HepG2 (cell line): Measurements from ENCODE around the gene PLIN4. TPM values are rescaled to one million over a fixed set of nuclear protein-coding genes. Genes with fewer than 3 reads are reported as not detected.

Source experiments
- ATAC-seq: fragments of 200-7000 bp; cut with Tn5 transposase; 3 replicates; pipeline ENCODE4 v1.9.1; 2020; ENCODE audit warnings: mild to moderate bottlenecking, moderate library complexity
- BruUV-seq: library from RNA; stranded (reverse); fragments of 400-500 nt; replicated peaks from 2 replicates; lab custom pipeline; 2021; lab: Mats Ljungman, UMichigan
- CTCF ChIA-PET: fragments of 300-600 bp; formaldehyde crosslinking; extraction: SDS; loops from one replicate; lab custom pipeline; 2021; ENCODE audit warnings: low total read pairs, inconsistent platforms, low intra/inter-chr PET ratio; lab: Yijun Ruan, JAX
- POLR2A ChIA-PET: fragments of 350-600 bp; sonication (Branson Sonifier 250); formaldehyde crosslinking; loops from one replicate; lab custom pipeline; 2020; ENCODE audit warnings: antibody characterized with exemption, inconsistent platforms; lab: Yijun Ruan, JAX
- DNase-seq: peaks from one replicate; pipeline ENCODE4 v3.0.0-alpha.2; 2015; ENCODE audit warnings: low spot score
- FAIRE-seq: peaks from 3 replicates; lab custom pipeline; 2011; peaks lifted over from hg19 to GRCh38; lab: Jason Lieb, UNC
- H2AFZ ChIP-seq: one replicate; pipeline ENCODE4 v1.6.1; 2011; ENCODE audit warnings: low read length, inconsistent platforms
- H3K27ac ChIP-seq: fragments of 300-600 bp; 3 replicates; pipeline ENCODE4 v1.8.0; 2011; ENCODE audit warnings: mixed run types, mild to moderate bottlenecking, mixed read lengths, low read length, inconsistent platforms; ENCODE audit not compliant: insufficient read depth; ENCODE audit errors: extremely low read length
- H3K27me3 ChIP-seq, 2 experiments: fragments of 200-600 bp in 1 of 2; 2 replicates in 1 of 2; 3 replicates in 1 of 2; pipeline versions ENCODE4 v1.6.0 to v1.8.0; 2011; ENCODE audit warnings: low read length in 2 of 2, mild to moderate bottlenecking in 2 of 2, moderate library complexity in 2 of 2, inconsistent platforms in 1 of 2; ENCODE audit not compliant: insufficient read depth in 2 of 2, control insufficient read depth in 1 of 2
- H3K36me3 ChIP-seq, 2 experiments: fragments of 200-600 bp in 1 of 2; replicated peaks in 1 of 2; 2 replicates in 1 of 2; 3 replicates in 1 of 2; pipeline versions ENCODE4 v1.5.1 to v1.8.0; 2011; ENCODE audit warnings: low read length in 2 of 2, inconsistent platforms in 1 of 2; ENCODE audit not compliant: insufficient read depth in 2 of 2, control insufficient read depth in 1 of 2
- H3K4me1 ChIP-seq: 2 replicates; pipeline ENCODE4 v1.5.1; 2012; ENCODE audit warnings: low read length, inconsistent platforms; ENCODE audit not compliant: insufficient read depth
- H3K4me2 ChIP-seq: 2 replicates; pipeline ENCODE4 v1.6.0; 2011; ENCODE audit warnings: low read depth, low read length, inconsistent platforms
- H3K4me3 ChIP-seq, 3 experiments: fragments of 200-600 bp in 1 of 3; sonication (generic), shearing (Covaris generic) in 1 of 3; replicated peaks in 1 of 3; 2 replicates each; pipeline ENCODE4 v1.5.1; 2011 to 2016; ENCODE audit warnings: low read length in 3 of 3, inconsistent platforms in 2 of 3, low read depth in 2 of 3, mild to moderate bottlenecking in 2 of 3, control low read depth in 1 of 3, mixed read lengths in 1 of 3; ENCODE audit not compliant: insufficient read depth in 1 of 3
- H3K79me2 ChIP-seq: one replicate; pipeline ENCODE4 v1.6.1; 2011; ENCODE audit warnings: low read length, inconsistent platforms; ENCODE audit not compliant: insufficient read depth
- H3K9ac ChIP-seq: 2 replicates; pipeline ENCODE4 v1.6.0; 2011; ENCODE audit warnings: mild to moderate bottlenecking, low read depth, low read length, inconsistent platforms; ENCODE audit not compliant: insufficient read depth
- H3K9me3 ChIP-seq: 2 replicates; pipeline ENCODE4 v1.5.1; 2012; ENCODE audit warnings: mild to moderate bottlenecking, low read length
- H4K20me1 ChIP-seq: 2 replicates; pipeline ENCODE4 v1.6.0; 2011; ENCODE audit warnings: inconsistent platforms, mild to moderate bottlenecking, low read length, moderate library complexity; ENCODE audit not compliant: insufficient read depth
- CBX5 ChIP-seq: sonication (generic); formaldehyde crosslinking; IDR thresholded peaks from 2 replicates; pipeline ENCODE4 v1.4.0; 2020; ENCODE audit warnings: missing genetic modification reagents, borderline replicate concordance
- HES4 ChIP-seq: sonication (generic); formaldehyde crosslinking; IDR thresholded peaks from 2 replicates; pipeline ENCODE4 v1.9.0; 2021; ENCODE audit warnings: mild to moderate bottlenecking, missing genetic modification reagents, borderline replicate concordance
- MAFG ChIP-seq: sonication (generic); formaldehyde crosslinking; IDR thresholded peaks from 2 replicates; pipeline ENCODE4 v1.5.1; 2020; ENCODE audit warnings: mild to moderate bottlenecking, missing genetic modification reagents
- ZHX1 ChIP-seq: sonication (generic); formaldehyde crosslinking; IDR thresholded peaks from 2 replicates; pipeline ENCODE4 v1.8.1; 2022; ENCODE audit warnings: low read depth, mild to moderate bottlenecking, missing genetic modification reagents
- ZMYM3 ChIP-seq: sonication (generic); formaldehyde crosslinking; IDR thresholded peaks from 2 replicates; pipeline ENCODE4 v1.5.1; 2020; ENCODE audit warnings: mild to moderate bottlenecking, missing genetic modification reagents
- ZNF350 ChIP-seq: sonication (generic); formaldehyde crosslinking; IDR thresholded peaks from 2 replicates; pipeline ENCODE4 v1.4.0; 2020; ENCODE audit warnings: mild to moderate bottlenecking, low read depth, missing genetic modification reagents, borderline replicate concordance
- ZNF44 ChIP-seq: sonication (generic); formaldehyde crosslinking; IDR thresholded peaks from 2 replicates; pipeline ENCODE4 v1.5.1; 2020; ENCODE audit warnings: mild to moderate bottlenecking, missing genetic modification reagents
- ZNF451 ChIP-seq: sonication (generic); formaldehyde crosslinking; IDR thresholded peaks from 2 replicates; pipeline ENCODE4 v1.5.0; 2020; ENCODE audit warnings: mild to moderate bottlenecking, missing genetic modification reagents
- ZNF614 ChIP-seq: IDR thresholded peaks from 2 replicates; pipeline ENCODE4 v1.6.1; 2018; ENCODE audit warnings: missing biosample characterization, missing genetic modification reagents, inconsistent platforms, borderline replicate concordance
- ZNF646 ChIP-seq: sonication (generic); formaldehyde crosslinking; IDR thresholded peaks from 2 replicates; pipeline ENCODE4 v1.9.0; 2021; ENCODE audit warnings: mild to moderate bottlenecking, missing genetic modification reagents
- ZNF720 ChIP-seq: sonication (generic); formaldehyde crosslinking; IDR thresholded peaks from 2 replicates; pipeline ENCODE4 v1.4.0; 2020; ENCODE audit warnings: missing genetic modification reagents
- ZNF776 ChIP-seq: sonication (generic); formaldehyde crosslinking; IDR thresholded peaks from 2 replicates; pipeline ENCODE4 v1.4.0; 2020; ENCODE audit warnings: mild to moderate bottlenecking, missing genetic modification reagents
- ZNF816 ChIP-seq: sonication (generic); formaldehyde crosslinking; IDR thresholded peaks from 2 replicates; pipeline ENCODE4 v1.8.0; 2022; ENCODE audit warnings: missing genetic modification reagents, mild to moderate bottlenecking, borderline replicate concordance
- WGBS: methylation state at CpG from one replicate; pipeline ENCODE4 v1.1.6; 2017; ENCODE audit warnings: low lambda C conversion rate; 5-methylcytosine and 5-hydroxymethylcytosine counted together
- in situ Hi-C: cut with HindIII; loops from 2 replicates; pipeline ENCODE4 v1.10.0; 2017; ENCODE audit warnings: low pct_unique_long_range_greater_than_20kb; ENCODE audit not compliant: extremely low pct_ligation_motif_present
- intact Hi-C: fragments of 100-400 bp; cut with micrococcal nuclease; formaldehyde crosslinking; loops from one replicate; pipeline ENCODE4 v1.10.0; 2022; ENCODE audit not compliant: unreplicated experiment
- polyA plus RNA-seq, 8 experiments: library from polyadenylated mRNA; depleted of rRNA in 3 of 8; stranded (reverse) in 7 of 8; unstranded in 1 of 8; fragments of >200 nt; fragmentation: Illumina TruSeq in 4 of 8; extraction: Trizol in 4 of 8; gene quantifications; 2 replicates each; pipeline versions ENCODE4 v1.2.1 to v1.2.3, GENCODE V29; 2011 to 2016; ENCODE audit warnings: low read depth in 4 of 8, missing spikeins in 1 of 8, mixed read lengths in 1 of 8; ENCODE audit not compliant: insufficient read depth in 1 of 8
- total RNA-seq, 5 experiments: library from RNA; depleted of rRNA; stranded (reverse); fragments of >200 nt; fragmentation: Illumina TruSeq; extraction: Trizol; gene quantifications; 2 replicates each; pipeline ENCODE4 v1.2.3, GENCODE V29; 2016; ENCODE audit warnings: low read depth in 1 of 5

Gene PLIN4
- total and polyA plus RNA-seq, 2 of the 13 experiments (the other 11 are each of a cell fraction or from before 2014, with no cell fraction given): 1.1 to 1.3 TPM

- in situ Hi-C loops: no loop called here
- no peak for TF ChIP-seq ZNF350
- TF ChIP-seq ZHX1 (CRISPR knock-in tag): no peak
- no peak for TF ChIP-seq ZNF44 (CRISPR knock-in tag)
- TF ChIP-seq CBX5: no peak
- no peak for TF ChIP-seq ZNF816 (CRISPR knock-in tag)
- no peak for TF ChIP-seq ZNF451 (CRISPR knock-in tag)
- no peak for TF ChIP-seq ZMYM3 (CRISPR knock-in tag)
- no peak for TF ChIP-seq ZNF776 (CRISPR knock-in tag)
- no peak for TF ChIP-seq ZNF720 (CRISPR knock-in tag)
- TF ChIP-seq MAFG (CRISPR knock-in tag): no peak
- no peak for TF ChIP-seq HES4 (CRISPR knock-in tag)
- TF ChIP-seq ZNF614 (CRISPR knock-in tag): no peak
- no peak for TF ChIP-seq ZNF646 (CRISPR knock-in tag)
- FAIRE-seq (no peak), ATAC-seq (no peak), DNase-seq (no peak)
- CTCF ChIA-PET: no interaction called here
- BruUV-seq: no TSS peak
- intact Hi-C loops: no loop called here
- Histone ChIP-seq H4K20me1 (peaks cover 8% of the 10 kb centered on the region; the same call in 1 of the 2 replicates), H3K27ac (no peak overlapping the region), H3K27me3 (no peaks in the 10 kb centered on the region), H3K4me1 (no peaks in the 10 kb centered on the region), H3K4me3 (no peak overlapping the region), H3K4me2 (no peak overlapping the region), H2AFZ (no peak overlapping the region), H3K36me3 (peaks cover 47 to 76% of the 10 kb centered on the region in 2 experiments), H3K9me3 (no peaks in the 10 kb centered on the region), H3K79me2 (no peaks in the 10 kb centered on the region), H3K9ac (no peak overlapping the region)
- WGBS: 63% methylated on average over 3 of the region's 3 CpGs
- POLR2A ChIA-PET: no interaction called here
Observed at GRCh38 chr19:4553775-4554174, 35.5 kb upstream of the PLIN4 start.
